IPS-NIHi11 (cell line): ENCODE data around the gene OTOA.
"Not testable (repeated sequence)": the region's sequence is repeated elsewhere in the genome, so short reads cannot be mapped to it uniquely, and the experiment has no call there.

Experiments used
- DNase-seq: peaks from one replicate; pipeline ENCODE4 v3.0.0; 2012; ENCODE audit warnings: mixed read lengths, low spot score

The OTOA gene

DNA sequence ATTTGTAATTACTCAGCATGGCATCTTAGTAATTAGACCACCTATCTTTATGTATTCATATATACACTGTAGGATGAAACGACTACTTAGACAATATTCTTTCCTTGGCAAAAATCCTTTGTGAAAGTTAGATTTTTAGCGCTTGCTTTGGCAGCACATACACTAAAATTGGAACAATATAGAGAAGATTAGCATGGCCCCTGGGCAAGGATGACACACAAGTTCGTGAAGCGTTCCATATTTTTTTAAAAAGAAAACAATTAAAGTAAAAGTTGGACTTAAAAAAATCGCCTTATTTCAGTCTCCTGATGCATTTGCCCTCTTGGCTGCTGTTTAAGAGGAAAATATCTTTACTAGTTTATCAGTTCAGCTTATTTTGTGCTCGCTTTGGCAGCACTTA is 21.9 kb upstream of the OTOA start:
- no peak for DNase-seq

DNA sequence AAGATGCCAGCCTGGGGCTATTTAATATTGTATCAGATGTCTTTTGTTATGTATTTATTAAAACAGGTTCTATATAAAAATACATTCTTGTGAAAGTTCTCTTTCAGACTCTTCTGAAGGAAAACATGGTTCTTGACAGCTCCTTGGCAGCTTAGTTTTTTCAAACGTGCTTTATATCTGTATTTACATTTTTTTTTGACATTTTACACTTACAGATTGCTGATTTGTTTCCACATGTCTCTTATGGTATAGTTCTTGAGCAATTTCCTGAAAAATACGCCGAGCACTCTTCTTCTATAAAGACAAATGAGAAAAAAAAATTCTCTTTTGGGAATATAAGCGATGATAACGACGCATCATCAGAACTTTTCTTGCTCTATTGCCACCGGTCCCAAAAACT is 20.9 kb upstream of the OTOA start:
- no peak for DNase-seq

- DNase-seq: no peak
These were observed 20.0 kb upstream of the OTOA start for GRCh38 chr16:21643785-21644184.

DNA sequence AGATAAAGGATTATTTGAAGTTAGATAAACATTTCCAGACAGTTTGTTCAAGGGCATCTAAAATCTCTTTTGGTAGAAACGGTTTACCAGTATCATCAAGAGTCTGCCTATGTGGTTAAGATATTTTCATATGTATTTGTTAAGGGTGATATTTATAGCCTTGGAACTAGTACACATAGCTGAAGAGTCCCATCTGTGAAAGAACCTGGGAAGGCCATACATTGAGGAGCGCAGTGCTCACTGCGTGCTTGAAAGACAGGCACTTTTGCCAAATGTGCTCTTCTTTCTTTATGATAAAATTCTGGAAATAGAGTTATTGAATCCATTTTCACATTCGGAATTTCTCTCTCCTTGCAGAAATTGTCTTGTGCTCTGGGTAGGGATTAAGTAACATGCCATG is 19.1 kb upstream of the OTOA start:
- no peak for DNase-seq

GRCh38 chr16:21645261-21645721 is 18.5 kb upstream of the OTOA start:
- DNase-seq: no peak

GRCh38 chr16:21646091-21646490 is 17.7 kb upstream of the OTOA start:
- DNase-seq: no peak

- DNase-seq: no peak
These were observed 16.8 kb upstream of the OTOA start for GRCh38 chr16:21646721-21647561.

DNA sequence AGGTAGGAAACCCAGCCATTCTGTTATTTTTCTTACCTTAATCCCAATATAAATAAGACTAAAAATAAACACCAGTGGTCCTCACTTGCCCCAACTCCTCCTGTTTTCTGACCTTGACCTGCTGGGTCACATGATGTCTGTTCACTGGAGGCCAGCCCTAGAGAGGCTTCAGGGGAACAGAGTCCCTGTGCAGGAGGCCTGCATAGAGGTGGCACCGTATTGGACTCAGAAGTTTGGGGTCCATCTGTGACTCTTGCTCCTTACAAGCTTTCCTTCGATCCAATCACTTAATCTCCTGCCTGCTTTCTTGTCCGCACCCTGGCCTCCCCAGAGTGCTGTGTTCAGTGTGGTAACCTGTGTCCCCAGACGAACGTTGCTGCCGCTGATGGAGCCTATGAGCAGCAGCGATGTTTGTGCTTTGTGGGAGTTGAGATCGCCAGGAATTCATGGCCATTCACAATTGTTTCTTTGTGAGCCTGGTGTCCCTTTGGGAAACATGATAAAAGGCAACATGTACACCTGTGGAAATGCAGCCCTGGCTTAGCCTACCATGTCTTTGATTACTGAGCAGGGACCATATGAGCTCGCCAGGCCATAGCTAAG is 16.1 kb upstream of the OTOA start:
- no peak for DNase-seq

- DNase-seq: not testable (repeated sequence)
These were observed 13.9 kb upstream of the OTOA start for GRCh38 chr16:21649826-21650406.

DNA sequence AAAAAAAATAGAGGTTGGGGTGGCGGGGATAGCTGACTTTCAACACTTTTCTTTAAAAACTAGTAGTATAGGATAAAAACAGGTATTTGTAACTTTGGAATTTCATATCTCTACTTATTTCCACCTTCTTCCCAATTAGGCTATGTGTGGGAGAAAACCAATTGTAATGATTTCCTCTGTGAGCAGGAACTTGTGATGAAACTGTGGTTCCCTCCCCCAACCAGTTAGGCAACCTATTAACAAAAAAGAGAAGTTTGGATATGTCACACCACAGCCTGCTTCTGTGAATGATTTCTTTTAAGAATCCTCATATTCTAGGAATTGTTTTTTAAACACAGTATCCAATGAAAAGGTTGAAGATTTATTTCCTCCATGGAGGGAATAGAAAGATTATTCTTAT is 13.2 kb upstream of the OTOA start:
- no peak for DNase-seq

DNA sequence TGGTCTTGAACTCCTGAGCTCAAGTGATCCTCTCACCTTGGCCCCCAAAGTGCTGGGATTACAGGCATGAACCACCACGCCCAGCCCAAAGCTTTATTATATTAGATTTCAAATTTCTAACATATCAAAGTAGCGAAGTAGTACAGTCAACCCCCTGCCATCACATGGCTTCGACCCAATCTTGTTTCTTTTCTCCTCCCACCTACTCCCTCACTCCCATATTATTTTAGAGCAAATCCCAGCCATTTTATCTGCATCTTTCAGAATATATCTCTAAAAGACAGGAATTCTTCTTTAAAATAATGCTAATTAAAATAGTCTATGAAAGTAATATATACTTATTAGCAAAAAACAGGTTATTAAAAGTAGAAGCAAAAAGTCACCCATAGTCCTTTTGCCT is 12.3 kb upstream of the OTOA start:
- DNase-seq: no peak

DNA sequence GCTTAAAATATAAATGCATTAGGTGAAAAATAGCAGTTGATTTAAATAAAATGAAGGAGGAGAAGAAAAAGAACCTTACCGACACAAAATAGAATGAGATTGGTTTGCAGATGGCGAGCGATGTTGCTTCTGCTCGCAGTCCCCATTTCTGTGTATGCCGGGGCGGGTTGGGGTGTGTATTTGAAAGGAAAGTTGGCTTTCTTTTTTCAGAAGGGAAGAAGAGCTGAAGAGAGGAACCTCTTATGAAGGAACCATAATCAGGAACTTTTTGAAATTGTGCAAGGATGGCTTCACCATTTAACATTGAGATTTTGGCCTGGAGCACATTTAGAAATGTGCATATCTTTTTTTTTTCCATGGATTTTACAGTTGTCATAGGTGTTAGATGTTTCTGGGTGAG is 11.3 kb upstream of the OTOA start, which contains the start of gene IGSF6:
Gene IGSF6, minus strand, starts transcription at position 156 of the 400 bp plus-strand sequence. Its CDS starts 10 bp downstream, at position 146.
- no peak for DNase-seq

DNA sequence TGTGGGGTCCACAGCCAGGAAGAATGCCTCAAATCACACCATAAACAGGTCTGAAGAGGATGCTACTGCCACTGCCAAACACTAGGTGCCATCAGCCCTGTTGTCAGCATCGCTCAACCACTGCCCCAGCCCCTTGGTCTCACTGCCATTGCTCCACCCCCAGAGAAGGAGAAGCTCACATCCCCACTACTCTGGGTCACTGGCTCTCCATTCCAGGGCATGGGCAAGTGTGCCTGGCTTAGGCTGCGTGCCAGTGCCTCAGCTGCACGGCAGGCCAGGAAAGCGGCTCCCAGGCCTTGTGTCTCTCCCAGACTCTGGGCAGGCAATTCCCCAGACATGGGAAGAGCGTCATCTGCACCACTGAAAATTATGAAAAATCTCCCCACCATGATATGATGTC is 10.2 kb upstream of the OTOA start:
- no peak for DNase-seq

GRCh38 chr16:21654466-21654865 is 9.3 kb upstream of the OTOA start:
- no peak for DNase-seq

DNA sequence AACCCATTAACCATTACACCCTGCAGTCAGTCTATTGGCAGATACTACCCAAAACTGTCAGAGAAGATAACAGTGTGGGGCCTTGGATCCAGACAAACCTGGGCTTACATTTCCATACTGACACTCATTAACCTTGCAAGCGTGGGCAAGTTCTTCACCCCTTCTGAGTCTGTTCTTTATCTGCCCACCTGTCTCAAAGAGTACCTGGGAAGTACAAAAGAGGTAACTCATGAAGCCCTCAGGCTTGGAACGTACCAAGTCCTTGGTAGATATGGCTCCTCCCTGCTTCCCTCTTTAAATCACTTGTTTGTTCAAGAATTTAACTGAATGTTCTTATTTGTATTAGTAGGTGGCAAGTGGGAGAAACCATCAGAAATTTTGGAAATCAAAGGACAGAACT is 8.9 kb upstream of the OTOA start:
- DNase-seq: no peak

GRCh38 chr16:21656795-21657768 is 6.7 kb upstream of the OTOA start:
- DNase-seq: peak; percentile 78

- no peak for DNase-seq
These were observed 4.6 kb upstream of the OTOA start for GRCh38 chr16:21659124-21659523.

DNA sequence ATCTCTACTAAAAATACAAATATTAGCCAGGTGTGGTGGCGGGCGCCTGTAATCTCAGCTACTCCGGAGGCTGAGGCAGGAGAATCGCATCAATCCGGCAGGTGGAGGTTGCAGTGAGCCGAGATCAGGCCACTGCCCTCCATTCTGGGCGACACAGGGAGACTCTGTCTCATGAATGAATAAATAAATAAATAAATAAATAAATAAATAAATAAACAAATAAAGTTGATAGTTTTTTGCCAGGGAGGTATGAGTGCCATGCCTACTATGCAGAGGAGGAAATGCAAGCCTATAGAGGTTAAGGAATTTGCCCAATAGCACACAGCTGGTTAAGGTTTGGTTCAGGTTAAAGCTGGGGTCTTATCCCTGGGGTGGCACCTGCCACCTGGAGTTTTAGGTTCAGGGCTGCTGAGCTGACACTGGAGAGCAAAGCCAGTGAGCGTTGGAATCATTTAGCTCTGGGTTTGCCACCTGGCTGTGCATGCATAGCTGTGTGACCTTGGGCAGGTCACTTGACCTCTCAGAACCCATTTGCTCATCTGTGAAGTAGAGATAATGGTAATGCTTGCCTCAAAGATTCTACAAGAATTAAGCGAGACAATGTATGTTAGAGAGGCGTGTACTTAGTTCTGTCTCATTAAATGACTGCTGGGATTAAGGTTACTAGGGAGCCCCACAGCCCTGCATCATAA is 1.2 kb downstream of the OTOA start:
- no peak for DNase-seq

DNA sequence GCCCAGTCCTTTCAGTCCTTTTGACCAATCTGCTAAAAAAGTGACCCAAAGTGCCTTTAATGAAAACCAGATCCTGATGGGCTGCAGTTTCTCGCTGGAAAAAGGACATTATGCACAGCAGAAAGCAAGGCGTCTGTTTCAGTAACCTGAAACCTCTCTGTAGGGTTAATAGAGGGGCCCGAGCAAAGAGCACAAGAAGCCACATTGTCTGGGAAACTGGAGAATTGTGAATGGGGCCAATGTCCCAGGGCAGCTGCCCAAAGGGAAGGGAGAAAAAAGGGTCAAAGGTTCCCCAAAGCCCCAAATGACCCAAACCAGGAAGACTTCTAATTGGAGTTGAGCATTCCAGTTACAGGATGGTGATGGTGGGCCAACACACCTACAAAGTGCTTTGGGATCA is 3.0 kb downstream of the OTOA start:
- DNase-seq: peak; percentile 29

DNA sequence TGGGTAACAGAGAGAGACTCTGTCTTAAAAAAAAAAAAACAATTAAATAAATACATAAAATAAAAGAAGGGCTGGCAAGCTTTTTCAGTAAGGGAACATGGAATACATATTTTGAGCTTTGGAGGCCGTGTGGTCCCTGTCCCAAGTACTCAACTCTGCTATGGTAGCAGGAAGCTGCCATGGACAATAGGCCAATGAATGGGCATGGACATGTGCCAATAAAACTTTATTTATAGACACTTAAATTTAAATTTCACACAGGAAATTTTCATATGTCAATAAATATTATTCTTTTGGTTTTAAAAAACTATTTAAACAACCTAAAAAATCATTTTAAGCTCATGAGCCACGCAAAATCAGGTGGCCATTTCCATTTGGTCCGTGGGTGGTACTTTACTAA is 3.8 kb downstream of the OTOA start:
- DNase-seq: no peak

DNA sequence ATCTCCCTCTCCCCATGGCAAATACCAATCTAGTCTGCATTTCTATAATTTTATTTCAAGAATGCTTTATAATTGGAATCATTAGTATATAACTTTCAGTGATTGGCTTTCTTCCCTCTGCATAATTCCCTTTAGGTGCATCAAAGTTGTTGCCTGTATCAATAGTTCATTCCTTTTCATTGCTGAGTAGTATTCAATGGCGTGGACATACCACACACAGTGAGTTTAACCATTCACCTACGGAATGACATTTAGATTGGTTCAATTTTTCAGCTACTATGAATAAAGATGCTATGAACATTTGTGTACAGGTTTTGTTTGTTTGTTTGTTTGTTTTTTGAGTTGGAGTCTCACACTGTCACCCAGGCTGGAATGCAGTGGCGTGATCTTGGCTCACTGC is 9.7 kb downstream of the OTOA start:
- no peak for DNase-seq
